Activated CD4-positive, alpha-beta T cell treated with anti-CD3 and anti-CD28 coated beads, Interleukin-2, Interleukin-4, amounts not matched to agents 100 ng/mL and 50 ng/mL, durations not matched to agents 16 hours and 8 hours (primary cell): ENCODE data around the gene MTA1.
A peak's percentile ranks its signal among the peaks of the same experiment; 100 is the strongest.

Experiments used
- DNase-seq: peaks from one replicate; pipeline ENCODE4 v3.0.0-alpha.2; 2020; ENCODE audit warnings: low spot score

The MTA1 gene

GRCh38 chr14:105487986-105488777 lies 68.6 kb downstream of the MTA1 start:
- DNase-seq, result no peak

- no peak for DNase-seq
These were observed 69.3 kb downstream of the MTA1 start for GRCh38 chr14:105488781-105489541.

- DNase-seq, result peak; percentile 87
These were observed 70.1 kb downstream of the MTA1 start for GRCh38 chr14:105489542-105490266.

GRCh38 chr14:105490267-105490571 lies 70.6 kb downstream of the MTA1 start:
- DNase-seq, result no peak

- DNase-seq, result peak; percentile 100
These were observed 71.1 kb downstream of the MTA1 start, which contains the start of gene TEDC1 for GRCh38 chr14:105490572-105491365. TEDC1 (plus strand) TSS chr14:105491246; CDS start chr14:105491376, 130 bp downstream.

- peak; percentile 95 for DNase-seq
These were observed 71.8 kb downstream of the MTA1 start for GRCh38 chr14:105491366-105491973.

GRCh38 chr14:105492031-105492970 lies 72.7 kb downstream of the MTA1 start:
- no peak for DNase-seq

- no peak for DNase-seq
These were observed 73.6 kb downstream of the MTA1 start for GRCh38 chr14:105492971-105493871.

- DNase-seq, result no peak
These were observed 74.4 kb downstream of the MTA1 start for GRCh38 chr14:105493921-105494605.

GRCh38 chr14:105494606-105494929 lies 74.9 kb downstream of the MTA1 start:
- DNase-seq, result no peak

- no peak for DNase-seq
These were observed 75.7 kb downstream of the MTA1 start for GRCh38 chr14:105495101-105495989.

- no peak for DNase-seq
These were observed 76.6 kb downstream of the MTA1 start for GRCh38 chr14:105495990-105496830.

- DNase-seq, result no peak
These were observed 77.4 kb downstream of the MTA1 start for GRCh38 chr14:105496831-105497591.

- DNase-seq, result no peak
These were observed 78.2 kb downstream of the MTA1 start for GRCh38 chr14:105497671-105498429.
